ENCODE data around the gene CDK4. TPM values are rescaled to one million over a fixed set of nuclear protein-coding genes. Genes with fewer than 3 reads are reported as not detected.

CDK4 gene
- total RNA-seq, 1 experiment from 2014 or later: 154 TPM

DNA sequence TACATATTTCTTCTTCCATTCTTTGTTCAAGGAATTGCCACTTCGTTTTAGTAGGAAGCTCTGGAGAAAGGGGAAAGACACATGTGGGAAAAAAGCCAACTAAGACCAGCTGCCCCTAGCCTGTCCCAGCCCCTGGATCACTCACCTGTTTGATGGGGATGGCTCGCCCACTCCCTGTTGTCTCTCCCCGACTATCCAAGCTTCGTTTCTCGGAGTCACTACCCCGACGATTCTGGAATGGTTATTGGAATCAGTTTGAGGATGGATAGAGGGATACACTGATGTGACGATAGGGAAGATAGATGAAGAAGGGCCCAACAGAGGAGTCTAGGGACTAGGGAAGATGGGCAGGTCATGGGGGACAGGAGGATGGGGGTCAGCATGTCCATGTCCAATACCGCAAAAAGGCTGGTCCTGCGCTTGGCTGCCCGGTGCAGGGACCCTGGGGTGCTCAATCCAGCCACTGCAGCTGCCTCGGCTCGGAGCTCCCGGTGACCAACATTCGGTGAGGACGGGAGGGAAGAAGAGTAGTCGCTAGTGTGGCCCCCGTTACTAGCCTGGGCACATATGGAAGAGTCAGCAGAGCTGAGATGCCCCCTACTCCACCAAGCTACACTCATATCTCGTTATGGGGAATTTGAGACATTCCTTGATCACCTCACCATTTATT is 20.6 kb downstream of the CDK4 start:
- peaks cover 5% of the 10 kb centered on the region; the same call in 1 of the 2 replicates for H3K36me3 ChIP-seq (ENCODE audit: insufficient read depth, low read length)
- no peaks in the 10 kb centered on the region for H3K79me2 ChIP-seq (ENCODE audit: low read length)
- no peak overlapping the region for H3K4me2 ChIP-seq (ENCODE audit: low read depth, low read length, poor library complexity, severe bottlenecking)
- H3K4me3 ChIP-seq (ENCODE audit: low read length): no peak overlapping the region
- no peak overlapping the region for H3K27ac ChIP-seq (ENCODE audit: low read length)
- H3K9me2 ChIP-seq (replicated peaks; ENCODE audit: insufficient read depth, low read length): no peaks in the 10 kb centered on the region
- no peaks in the 10 kb centered on the region for H3K27me3 ChIP-seq (ENCODE audit: low read length)
- H2AFZ ChIP-seq (ENCODE audit: low read length): no peak overlapping the region
- no peaks in the 10 kb centered on the region for H3K4me1 ChIP-seq (ENCODE audit: low read length)
- H3K9me3 ChIP-seq (ENCODE audit: low read length): no peaks in the 10 kb centered on the region
- no peak for DNase-seq
- H3K9ac ChIP-seq (ENCODE audit: low read length): no peak overlapping the region
- H4K20me1 ChIP-seq (ENCODE audit: insufficient read depth, low read depth, low read length): no peaks in the 10 kb centered on the region

DNA sequence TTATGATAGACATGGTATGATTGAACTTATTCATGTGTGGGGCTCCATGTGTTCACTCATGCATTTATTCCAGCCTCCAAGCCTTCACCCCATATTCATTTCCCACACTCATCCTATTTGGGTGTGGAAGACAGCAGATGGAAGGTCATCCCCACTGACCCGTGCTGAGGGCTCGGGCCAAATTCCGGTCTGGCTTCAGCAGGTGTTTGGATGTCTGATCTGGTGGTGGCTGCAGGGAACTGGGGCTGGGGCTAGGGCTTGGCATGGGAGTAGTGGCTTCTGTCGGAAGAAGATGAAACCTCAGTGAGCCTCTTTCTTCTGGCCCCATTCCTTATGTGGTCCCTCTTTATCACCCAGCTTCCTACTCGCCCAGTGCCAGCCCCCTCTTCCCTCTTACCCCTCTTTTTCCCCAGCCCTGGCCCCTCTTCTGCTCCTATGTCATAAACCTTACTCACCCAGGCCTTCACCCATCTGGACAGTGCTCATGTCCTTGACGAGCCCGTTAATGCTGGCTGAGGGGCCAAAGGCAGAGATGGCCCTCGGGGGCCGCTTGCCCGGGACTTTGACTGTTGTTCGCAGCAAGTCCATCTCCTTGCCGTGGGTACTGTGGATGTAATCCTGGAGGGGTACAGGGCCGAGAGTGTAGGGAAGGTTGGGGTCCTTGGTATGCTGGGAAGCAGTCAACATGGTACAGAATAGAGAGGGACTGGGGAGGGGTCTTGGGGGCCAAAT is 21.6 kb downstream of the CDK4 start:
- Histone ChIP-seq H3K9ac (ENCODE audit: low read length) (no peak overlapping the region), H2AFZ (ENCODE audit: low read length) (no peak overlapping the region), H3K9me2 (replicated peaks; ENCODE audit: insufficient read depth, low read length) (no peaks in the 10 kb centered on the region), H3K4me1 (ENCODE audit: low read length) (no peaks in the 10 kb centered on the region), H3K4me3 (ENCODE audit: low read length) (no peak overlapping the region), H3K79me2 (ENCODE audit: low read length) (no peaks in the 10 kb centered on the region), H3K36me3 (ENCODE audit: insufficient read depth, low read length) (peaks cover 5% of the 10 kb centered on the region; the same call in 1 of the 2 replicates), H3K9me3 (ENCODE audit: low read length) (no peaks in the 10 kb centered on the region), H3K4me2 (ENCODE audit: low read depth, low read length, poor library complexity, severe bottlenecking) (no peak overlapping the region), H3K27ac (ENCODE audit: low read length) (no peak overlapping the region), H4K20me1 (ENCODE audit: insufficient read depth, low read depth, low read length) (no peaks in the 10 kb centered on the region), H3K27me3 (ENCODE audit: low read length) (no peaks in the 10 kb centered on the region)
- DNase-seq: no peak

DNA sequence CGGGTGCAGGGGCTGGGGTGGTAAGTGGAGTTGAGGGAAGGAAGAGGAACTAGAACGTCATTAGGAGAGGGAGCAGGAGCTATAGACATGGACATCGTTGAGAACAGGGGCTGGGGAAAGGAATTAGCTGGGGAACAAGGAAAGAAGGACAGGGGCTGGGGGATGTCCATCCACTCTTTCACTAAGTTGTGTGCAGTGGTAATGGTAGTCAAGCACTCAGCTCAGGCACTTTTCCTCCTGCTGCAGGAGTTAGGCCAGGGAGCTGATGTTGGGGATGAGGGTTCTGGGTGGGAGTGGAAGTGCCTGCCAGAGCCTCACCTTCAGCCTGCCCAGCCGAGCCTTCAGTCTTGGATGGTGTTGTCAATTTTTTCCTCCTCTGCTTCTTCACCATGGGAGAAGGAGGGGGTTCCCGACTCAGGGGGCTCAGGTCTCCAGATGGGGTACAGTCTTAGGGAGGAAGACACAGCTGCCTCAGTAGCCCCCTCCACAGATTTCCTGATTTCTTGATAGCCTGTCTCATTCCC is 22.7 kb downstream of the CDK4 start:
- Histone ChIP-seq H3K9me2 (replicated peaks; ENCODE audit: insufficient read depth, low read length) (no peaks in the 10 kb centered on the region), H3K36me3 (ENCODE audit: insufficient read depth, low read length) (peaks cover 5% of the 10 kb centered on the region; the same call in 1 of the 2 replicates), H3K4me3 (ENCODE audit: low read length) (no peak overlapping the region), H2AFZ (ENCODE audit: low read length) (no peak overlapping the region), H3K4me2 (ENCODE audit: low read depth, low read length, poor library complexity, severe bottlenecking) (no peak overlapping the region), H3K4me1 (ENCODE audit: low read length) (no peaks in the 10 kb centered on the region), H3K27me3 (ENCODE audit: low read length) (no peaks in the 10 kb centered on the region), H3K79me2 (ENCODE audit: low read length) (no peaks in the 10 kb centered on the region), H3K27ac (ENCODE audit: low read length) (no peak overlapping the region), H3K9ac (ENCODE audit: low read length) (no peak overlapping the region), H4K20me1 (ENCODE audit: insufficient read depth, low read depth, low read length) (no peaks in the 10 kb centered on the region), H3K9me3 (ENCODE audit: low read length) (no peaks in the 10 kb centered on the region)
- DNase-seq: no peak

DNA sequence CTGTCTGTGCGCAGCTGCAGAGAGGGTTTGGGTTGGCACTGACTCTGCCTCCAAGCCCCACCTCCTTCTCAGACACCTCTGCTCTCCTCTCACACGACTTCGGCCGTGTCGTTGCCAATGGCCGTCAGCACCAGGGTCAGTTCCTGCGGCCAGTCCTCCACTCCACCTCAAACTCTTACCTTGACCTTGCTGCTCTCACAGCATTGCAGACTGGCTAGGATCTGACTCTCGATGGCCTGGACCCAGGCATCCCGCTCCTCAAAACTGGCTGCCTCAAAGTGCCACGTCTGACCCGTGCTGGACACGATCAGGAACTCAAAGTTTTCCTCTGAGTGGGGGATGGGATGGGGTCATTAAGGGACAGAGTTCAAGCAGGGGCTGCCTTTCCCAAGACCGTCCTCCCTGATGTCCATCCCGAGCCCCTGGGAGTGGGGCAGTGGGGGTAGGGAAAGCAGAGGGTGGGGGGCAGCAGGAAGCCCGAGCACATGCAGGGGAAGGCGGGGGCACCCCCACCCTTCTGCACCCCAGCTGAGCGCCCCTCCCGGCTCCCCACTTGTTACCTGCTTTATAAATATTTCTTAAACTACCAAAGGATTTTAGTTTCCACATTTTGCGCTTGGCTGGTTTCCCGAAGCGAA is 24.2 kb downstream of the CDK4 start:
- no peaks in the 10 kb centered on the region for H3K79me2 ChIP-seq (ENCODE audit: low read length)

DNA sequence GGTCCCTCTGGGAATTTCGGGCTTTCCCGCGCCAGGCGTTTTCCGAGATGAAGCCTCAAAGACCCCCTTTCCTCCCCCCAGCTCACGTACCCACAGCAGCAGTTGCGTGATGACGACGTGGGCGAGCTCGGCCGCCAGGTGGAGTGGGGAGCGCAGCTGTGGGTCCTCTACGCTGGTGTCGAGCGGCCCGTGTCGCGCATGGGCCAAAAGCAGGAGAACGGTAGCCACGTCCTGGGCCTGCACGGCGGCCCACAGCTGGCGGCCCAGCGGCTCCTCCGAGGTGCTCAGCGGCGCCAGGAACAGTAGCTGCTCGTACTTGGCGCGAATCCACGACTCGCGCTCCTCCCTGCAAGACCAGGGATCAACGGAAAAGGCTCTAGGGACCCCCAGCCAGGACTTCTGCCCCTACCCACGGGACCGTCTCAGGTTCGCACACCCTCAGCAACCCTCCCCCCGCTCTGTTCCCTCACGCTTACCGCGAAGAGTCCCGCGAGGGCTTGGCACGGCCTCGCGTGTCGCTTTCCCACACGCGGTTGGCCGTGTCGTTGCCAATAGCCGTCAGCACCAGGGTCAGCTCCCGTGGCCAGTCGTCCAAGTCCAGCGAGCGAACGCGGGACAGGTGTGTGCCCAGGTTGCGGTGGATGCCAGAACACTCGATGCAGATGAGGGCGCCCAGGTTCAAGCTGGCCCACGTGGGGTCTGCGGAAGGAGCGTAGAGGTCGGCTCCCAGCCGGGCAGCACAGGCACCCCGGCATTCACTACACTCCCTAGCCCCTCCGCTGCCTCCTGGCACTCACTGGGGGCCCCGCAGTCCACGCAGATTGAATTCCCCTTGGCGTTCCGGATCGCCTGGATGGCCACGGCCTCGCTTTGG is 25.0 kb downstream of the CDK4 start:
- Histone ChIP-seq H3K36me3 (ENCODE audit: insufficient read depth, low read length) (peaks cover 5% of the 10 kb centered on the region; the same call in 1 of the 2 replicates), H3K9ac (ENCODE audit: low read length) (no peak overlapping the region), H3K27ac (ENCODE audit: low read length) (no peak overlapping the region), H3K4me2 (ENCODE audit: low read depth, low read length, poor library complexity, severe bottlenecking) (no peak overlapping the region), H3K4me1 (ENCODE audit: low read length) (no peaks in the 10 kb centered on the region), H3K4me3 (ENCODE audit: low read length) (no peak overlapping the region), H3K9me2 (replicated peaks; ENCODE audit: insufficient read depth, low read length) (no peaks in the 10 kb centered on the region), H3K9me3 (ENCODE audit: low read length) (no peaks in the 10 kb centered on the region), H3K27me3 (ENCODE audit: low read length) (no peaks in the 10 kb centered on the region), H4K20me1 (ENCODE audit: insufficient read depth, low read depth, low read length) (no peaks in the 10 kb centered on the region), H3K79me2 (ENCODE audit: low read length) (no peaks in the 10 kb centered on the region), H2AFZ (ENCODE audit: low read length) (no peak overlapping the region)
- DNase-seq: no peak

More for the DNA sequence above, 24.2 kb downstream of the CDK4 start:
- no peak overlapping the region for H3K4me3 ChIP-seq (ENCODE audit: low read length)
- H3K27me3 ChIP-seq (ENCODE audit: low read length): no peaks in the 10 kb centered on the region
- H3K9me3 ChIP-seq (ENCODE audit: low read length): no peaks in the 10 kb centered on the region
- H3K9me2 ChIP-seq (replicated peaks; ENCODE audit: insufficient read depth, low read length): no peaks in the 10 kb centered on the region
- H3K4me2 ChIP-seq (ENCODE audit: low read depth, low read length, poor library complexity, severe bottlenecking): no peak overlapping the region
- no peak overlapping the region for H2AFZ ChIP-seq (ENCODE audit: low read length)
- no peaks in the 10 kb centered on the region for H3K4me1 ChIP-seq (ENCODE audit: low read length)
- H3K27ac ChIP-seq (ENCODE audit: low read length): no peak overlapping the region
- peaks cover 5% of the 10 kb centered on the region; the same call in 1 of the 2 replicates for H3K36me3 ChIP-seq (ENCODE audit: insufficient read depth, low read length)
- no peaks in the 10 kb centered on the region for H4K20me1 ChIP-seq (ENCODE audit: insufficient read depth, low read depth, low read length)
- no peak for DNase-seq
- H3K9ac ChIP-seq (ENCODE audit: low read length): no peak overlapping the region

DNA sequence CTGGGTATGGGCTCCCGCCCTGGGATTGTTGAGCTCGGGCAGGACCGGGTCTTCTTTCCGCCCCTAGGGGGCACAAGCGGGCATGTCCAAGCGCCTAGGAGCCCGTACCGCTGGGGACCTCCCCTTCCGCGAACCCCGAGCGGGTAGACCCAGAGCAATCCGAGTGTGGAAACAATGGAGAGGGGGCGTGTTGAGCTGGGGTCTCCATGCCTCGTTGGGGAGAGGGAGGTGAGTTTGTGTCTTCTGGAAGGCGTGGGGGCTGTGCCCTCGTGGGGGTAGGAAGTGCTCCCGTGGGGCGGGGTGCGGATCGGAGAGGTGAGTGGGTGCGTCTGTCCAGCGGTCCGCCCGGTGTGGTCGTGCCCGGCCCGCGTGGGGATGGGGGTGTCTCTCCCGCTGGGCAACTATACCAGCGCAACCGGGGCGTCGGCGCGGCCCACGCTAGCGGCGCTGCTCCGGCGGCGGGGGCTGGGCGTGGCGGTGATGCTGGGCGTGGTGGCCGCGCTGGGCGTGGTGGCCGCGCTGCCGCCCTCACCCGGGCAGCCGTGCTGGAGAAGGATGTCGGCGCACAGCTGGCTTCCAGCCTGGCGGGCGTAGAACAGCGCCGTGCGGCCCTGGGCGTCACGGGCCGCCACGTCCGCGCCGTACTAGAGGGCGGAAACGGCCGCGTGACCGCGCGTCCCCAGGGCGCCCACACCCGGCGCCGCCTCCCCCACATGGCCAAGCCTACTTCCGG is 25.8 kb downstream of the CDK4 start:
- no peaks in the 10 kb centered on the region for H3K4me1 ChIP-seq (ENCODE audit: low read length)
- no peaks in the 10 kb centered on the region for H3K27me3 ChIP-seq (ENCODE audit: low read length)
- no peak overlapping the region for H3K4me2 ChIP-seq (ENCODE audit: low read depth, low read length, poor library complexity, severe bottlenecking)
- no peak for DNase-seq
- H2AFZ ChIP-seq (ENCODE audit: low read length): no peak overlapping the region
- no peak overlapping the region for H3K27ac ChIP-seq (ENCODE audit: low read length)
- H3K9ac ChIP-seq (ENCODE audit: low read length): no peak overlapping the region
- H3K36me3 ChIP-seq (ENCODE audit: insufficient read depth, low read length): peaks cover 5% of the 10 kb centered on the region; the same call in 1 of the 2 replicates
- H3K4me3 ChIP-seq (ENCODE audit: low read length): no peak overlapping the region
- H3K9me2 ChIP-seq (replicated peaks; ENCODE audit: insufficient read depth, low read length): no peaks in the 10 kb centered on the region
- no peaks in the 10 kb centered on the region for H3K79me2 ChIP-seq (ENCODE audit: low read length)
- H3K9me3 ChIP-seq (ENCODE audit: low read length): no peaks in the 10 kb centered on the region
- H4K20me1 ChIP-seq (ENCODE audit: insufficient read depth, low read depth, low read length): no peaks in the 10 kb centered on the region

DNA sequence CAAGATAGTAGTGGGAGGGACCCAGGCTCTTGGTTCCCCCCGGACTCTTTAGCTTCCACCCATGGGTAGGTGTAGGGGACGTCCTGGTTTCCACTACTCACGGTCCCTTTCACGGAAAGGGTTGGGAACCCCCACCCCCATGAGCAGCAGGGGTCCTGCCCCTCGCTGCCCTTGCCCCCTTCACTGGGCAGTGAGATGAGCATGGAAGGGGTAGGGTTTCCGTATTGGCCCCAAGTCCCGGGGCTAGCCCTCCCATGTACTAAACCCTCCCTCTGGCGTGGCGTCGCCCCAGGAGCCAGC is 26.3 kb downstream of the CDK4 start:
- DNase-seq: no peak
- Histone ChIP-seq H3K9me2 (replicated peaks; ENCODE audit: insufficient read depth, low read length) (no peaks in the 10 kb centered on the region), H3K4me1 (ENCODE audit: low read length) (no peaks in the 10 kb centered on the region), H3K9ac (ENCODE audit: low read length) (no peak overlapping the region), H3K4me3 (ENCODE audit: low read length) (no peak overlapping the region), H3K4me2 (ENCODE audit: low read depth, low read length, poor library complexity, severe bottlenecking) (no peak overlapping the region), H3K27me3 (ENCODE audit: low read length) (no peaks in the 10 kb centered on the region), H3K9me3 (ENCODE audit: low read length) (no peaks in the 10 kb centered on the region), H2AFZ (ENCODE audit: low read length) (no peak overlapping the region), H3K79me2 (ENCODE audit: low read length) (no peaks in the 10 kb centered on the region), H3K36me3 (ENCODE audit: insufficient read depth, low read length) (peaks cover 5% of the 10 kb centered on the region; the same call in 1 of the 2 replicates), H4K20me1 (ENCODE audit: insufficient read depth, low read depth, low read length) (no peaks in the 10 kb centered on the region), H3K27ac (ENCODE audit: low read length) (no peak overlapping the region)
